GM23248 (cell line): ENCODE data around the gene NTRK2. TPM values are rescaled to one million over a fixed set of nuclear protein-coding genes. Genes with fewer than 3 reads are reported as not detected.

ENCODE experiments used
- DNase-seq: peaks from one replicate; pipeline ENCODE4 v3.0.0-alpha.2; 2015
- H2AFZ ChIP-seq: fragments of 200-600 bp; sonication (generic); 2 replicates; pipeline ENCODE4 v1.6.1; 2016; ENCODE audit warnings: antibody characterized with exemption
- H3F3A ChIP-seq: fragments of 200-600 bp; sonication (generic); 2 replicates; pipeline ENCODE4 v1.6.1; 2016; ENCODE audit warnings: mild to moderate bottlenecking, antibody characterized with exemption, mixed run types; ENCODE audit not compliant: insufficient read depth
- H3K27ac ChIP-seq: fragments of 200-600 bp; sonication (generic); 2 replicates; pipeline ENCODE4 v1.5.1; 2016; ENCODE audit warnings: mild to moderate bottlenecking
- H3K27me3 ChIP-seq: fragments of 200-600 bp; sonication (generic); replicated peaks from 2 replicates; pipeline ENCODE4 v1.6.1; 2016; ENCODE audit warnings: mild to moderate bottlenecking; ENCODE audit not compliant: insufficient read depth
- H3K36me3 ChIP-seq: fragments of 200-600 bp; sonication (generic); 2 replicates; pipeline ENCODE4 v1.6.1; 2016; ENCODE audit warnings: low read depth, mild to moderate bottlenecking
- H3K4me1 ChIP-seq: fragments of 200-600 bp; sonication (generic); 2 replicates; pipeline ENCODE4 v1.6.1; 2016; ENCODE audit warnings: mild to moderate bottlenecking; ENCODE audit not compliant: insufficient read depth
- H3K4me2 ChIP-seq: fragments of 200-600 bp; sonication (generic); one replicate; pipeline ENCODE4 v1.6.1; 2016; ENCODE audit warnings: mild to moderate bottlenecking; ENCODE audit not compliant: unreplicated experiment
- H3K4me3 ChIP-seq: fragments of 200-600 bp; sonication (generic); 2 replicates; pipeline ENCODE4 v1.5.1; 2016; ENCODE audit warnings: mild to moderate bottlenecking
- H3K79me2 ChIP-seq: fragments of 200-600 bp; sonication (generic); 2 replicates; pipeline ENCODE4 v1.6.1; 2016; ENCODE audit warnings: mild to moderate bottlenecking; ENCODE audit not compliant: insufficient read depth
- H3K9ac ChIP-seq: fragments of 200-600 bp; sonication (generic); 2 replicates; pipeline ENCODE4 v1.6.1; 2016; ENCODE audit warnings: mild to moderate bottlenecking
- H3K9me2 ChIP-seq: fragments of 200-600 bp; sonication (generic); 2 replicates; pipeline ENCODE4 v1.6.1; 2016; ENCODE audit warnings: mixed run types, mild to moderate bottlenecking, moderate library complexity; ENCODE audit not compliant: insufficient read depth
- H3K9me3 ChIP-seq: fragments of 200-600 bp; sonication (generic); one replicate; pipeline ENCODE4 v1.6.1; 2017; ENCODE audit warnings: low read depth
- H4K20me1 ChIP-seq: fragments of 200-600 bp; sonication (generic); 2 replicates; pipeline ENCODE4 v1.6.0; 2016; ENCODE audit not compliant: insufficient read depth
- EZH2 ChIP-seq: fragments of 200-600 bp; sonication (generic); IDR thresholded peaks from 2 replicates; pipeline ENCODE4 v1.6.1; 2018; ENCODE audit warnings: antibody characterized with exemption, mild to moderate bottlenecking; ENCODE audit not compliant: insufficient read depth, poor library complexity, severe bottlenecking
- EZH2phosphoT487 ChIP-seq: fragments of 200-600 bp; sonication (generic); IDR thresholded peaks from 2 replicates; pipeline ENCODE4 v1.6.1; 2018; ENCODE audit warnings: antibody characterized with exemption, moderate library complexity, mild to moderate bottlenecking, low read depth; ENCODE audit not compliant: insufficient read depth
- WGBS, 2 experiments: methylation state at CpG; one replicate each; pipeline ENCODE4 v1.1.6; 2015 to 2017; ENCODE audit warnings: low lambda C conversion rate in 2 of 2, low coverage in 1 of 2; ENCODE audit errors: missing lambda C conversion rate in 2 of 2; 5-methylcytosine and 5-hydroxymethylcytosine counted together
- in situ Hi-C: fragments of 300-500 bp; cut with MboI; formaldehyde crosslinking; loops from 2 replicates; pipeline ENCODE4 v1.15.0; 2020
- polyA plus RNA-seq: library from polyadenylated mRNA; unstranded; fragments of >200 nt; fragmentation: Nextera tagmentation; extraction: Ambion mirVana; gene quantifications from 2 replicates; pipeline ENCODE4 v1.2.1, GENCODE V29; 2016
- total RNA-seq: library from RNA; depleted of rRNA; stranded (reverse); fragments of >200 nt; shearing (Covaris generic); gene quantifications from 2 replicates; pipeline ENCODE4 v1.2.3, GENCODE V29; 2014

Gene NTRK2
- total and polyA plus RNA-seq, 2 experiments from 2014 or later = not detected

DNA sequence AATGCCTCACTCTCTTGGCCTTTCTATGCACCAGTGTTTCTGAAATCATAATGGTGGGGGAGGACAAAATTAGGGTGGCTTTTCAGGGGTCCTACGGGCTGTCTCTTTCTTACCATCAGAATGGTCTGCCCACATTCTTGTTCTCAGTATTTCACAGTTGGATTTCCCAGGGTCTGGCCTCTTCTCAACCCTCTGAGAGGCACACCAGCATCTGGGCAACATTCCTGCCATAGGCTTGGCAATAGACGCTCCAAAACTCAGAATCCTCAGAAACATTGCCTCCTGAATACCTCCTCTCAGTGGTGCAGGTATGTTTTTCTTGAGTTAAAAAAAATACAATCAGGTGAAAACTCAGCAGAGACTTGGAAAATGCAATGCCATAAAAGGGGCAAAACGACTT lies 358.3 kb downstream of the NTRK2 start:
- Histone ChIP-seq H3K79me2 (no peaks in the 10 kb centered on the region), H3K27ac (no peak overlapping the region), H3F3A (no peaks in the 10 kb centered on the region), H3K9me3 (no peaks in the 10 kb centered on the region), H4K20me1 (no peaks in the 10 kb centered on the region), H3K27me3 (no peaks in the 10 kb centered on the region), H3K9ac (no peak overlapping the region), H3K36me3 (no peaks in the 10 kb centered on the region), H3K4me3 (no peak overlapping the region), H3K4me1 (no peaks in the 10 kb centered on the region), H3K9me2 (no peaks in the 10 kb centered on the region), H3K4me2 (no peak overlapping the region), H2AFZ (no peak overlapping the region)
- TF ChIP-seq EZH2 = no peak
- no peak for TF ChIP-seq EZH2phosphoT487
- in situ Hi-C loops = no loop called here
- DNase-seq = no peak
- 0% methylated on average over 3 of the region's 3 CpGs for WGBS, 2 experiments

DNA sequence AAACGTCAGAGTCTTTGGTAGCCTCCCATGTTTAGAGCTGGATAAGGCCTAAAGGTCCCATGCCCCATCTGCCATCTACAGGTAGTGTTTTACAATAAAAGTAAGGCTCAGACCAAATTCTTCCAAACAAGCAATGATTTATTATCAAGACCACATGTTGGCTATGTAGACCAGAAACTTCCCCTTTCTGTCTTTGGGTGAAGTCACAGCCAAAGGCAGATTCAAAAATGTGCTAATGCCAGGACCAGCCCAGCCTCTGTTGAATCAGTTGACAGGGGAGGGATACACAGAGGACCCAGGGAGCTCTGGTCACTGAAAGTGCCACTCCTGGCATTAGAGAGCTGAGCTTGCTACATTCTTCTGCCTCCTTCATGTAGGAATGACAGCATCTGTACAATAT lies 360.8 kb downstream of the NTRK2 start:
- H3K27me3 ChIP-seq = no peaks in the 10 kb centered on the region
- TF ChIP-seq EZH2 = no peak
- no peak for TF ChIP-seq EZH2phosphoT487
- no peak overlapping the region for H3K9ac ChIP-seq
- no peaks in the 10 kb centered on the region for H3K36me3 ChIP-seq
- WGBS, 2 experiments = 0 to 10% methylated on average over 1 of the region's 1 CpG
- no peaks in the 10 kb centered on the region for H3K9me2 ChIP-seq
- no peaks in the 10 kb centered on the region for H4K20me1 ChIP-seq
- H3K4me2 ChIP-seq = no peak overlapping the region
- no peak for DNase-seq
- H3F3A ChIP-seq = no peaks in the 10 kb centered on the region
- no peaks in the 10 kb centered on the region for H3K4me1 ChIP-seq
- H2AFZ ChIP-seq = no peak overlapping the region
- no peak overlapping the region for H3K27ac ChIP-seq
- in situ Hi-C loops = no loop called here
- H3K4me3 ChIP-seq = no peak overlapping the region
- no peaks in the 10 kb centered on the region for H3K9me3 ChIP-seq
- no peaks in the 10 kb centered on the region for H3K79me2 ChIP-seq

DNA sequence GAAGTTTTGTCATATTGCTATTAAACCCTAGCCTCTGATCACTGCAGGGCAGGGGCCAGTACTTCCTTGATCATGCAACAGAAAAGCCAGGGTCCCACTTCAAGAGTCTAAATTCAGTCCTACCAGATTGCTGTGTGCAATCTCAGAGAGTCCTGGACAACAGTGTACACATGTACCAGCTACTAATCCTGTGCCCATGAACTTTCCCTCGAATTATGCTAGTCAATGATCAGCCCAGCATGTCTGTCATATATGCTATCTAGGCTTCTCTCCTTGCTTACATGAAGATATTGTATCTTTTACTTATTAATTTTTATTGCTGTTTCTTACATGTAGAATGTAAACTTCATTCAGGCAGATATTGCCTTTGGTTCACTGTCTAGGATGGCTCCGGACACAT lies 367.0 kb downstream of the NTRK2 start:
- WGBS, 2 experiments = 44 to 60% methylated on average over 1 to 2 of the region's 2 CpGs
- H3K4me3 ChIP-seq = no peak overlapping the region
- TF ChIP-seq EZH2phosphoT487 = no peak
- TF ChIP-seq EZH2 = no peak

DNA sequence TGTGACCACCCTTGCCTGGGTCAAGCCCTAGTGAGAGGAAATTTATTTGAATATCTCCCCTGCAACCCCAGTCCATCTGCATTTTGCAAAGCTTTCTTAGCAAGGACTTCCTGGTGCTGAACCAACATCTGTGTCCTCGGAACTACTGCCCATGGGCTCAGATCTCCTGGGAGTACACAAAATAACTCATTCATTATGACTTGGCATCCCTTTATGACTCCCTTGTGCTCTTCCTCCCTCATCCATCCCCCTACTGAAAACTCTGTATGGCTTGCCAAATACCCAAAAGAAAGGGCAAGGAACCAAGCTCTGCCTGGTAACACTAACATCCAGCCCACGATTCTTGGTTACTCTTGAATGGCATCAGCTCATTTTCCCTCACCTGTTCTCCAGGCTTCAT lies 368.5 kb downstream of the NTRK2 start:
- no peak for TF ChIP-seq EZH2phosphoT487
- TF ChIP-seq EZH2 = no peak
- no peaks in the 10 kb centered on the region for H3K79me2 ChIP-seq
- DNase-seq = no peak
- WGBS, 2 experiments = 23% methylated on average over 2 of the region's 2 CpGs
- H2AFZ ChIP-seq = no peak overlapping the region
- H4K20me1 ChIP-seq = no peaks in the 10 kb centered on the region
- no peak overlapping the region for H3K4me2 ChIP-seq
- no peak overlapping the region for H3K4me3 ChIP-seq
- H3K4me1 ChIP-seq = no peaks in the 10 kb centered on the region
- no peak overlapping the region for H3K9ac ChIP-seq
- in situ Hi-C loops = no loop called here
- H3F3A ChIP-seq = no peaks in the 10 kb centered on the region
- H3K27me3 ChIP-seq = no peaks in the 10 kb centered on the region
- H3K9me2 ChIP-seq = no peaks in the 10 kb centered on the region
- H3K36me3 ChIP-seq = no peaks in the 10 kb centered on the region
- no peak overlapping the region for H3K27ac ChIP-seq
- H3K9me3 ChIP-seq = no peaks in the 10 kb centered on the region

More for the DNA sequence above, 367.0 kb downstream of the NTRK2 start:
- in situ Hi-C loops = no loop called here
- Histone ChIP-seq H4K20me1 (no peaks in the 10 kb centered on the region), H3K9me3 (no peaks in the 10 kb centered on the region), H2AFZ (no peak overlapping the region), H3K27me3 (no peaks in the 10 kb centered on the region), H3K9ac (no peak overlapping the region), H3K27ac (no peak overlapping the region), H3K4me2 (no peak overlapping the region), H3F3A (no peaks in the 10 kb centered on the region), H3K36me3 (no peaks in the 10 kb centered on the region), H3K9me2 (no peaks in the 10 kb centered on the region), H3K4me1 (no peaks in the 10 kb centered on the region), H3K79me2 (no peaks in the 10 kb centered on the region)
- DNase-seq = no peak
